ENCODE results near the gene GNRHR. TPM values are rescaled to one million over a fixed set of nuclear protein-coding genes. Genes with fewer than 3 reads are reported as not detected.

GNRHR gene
- polyA plus RNA-seq, 2 donors, result 0.10 to 0.22 TPM

DNA sequence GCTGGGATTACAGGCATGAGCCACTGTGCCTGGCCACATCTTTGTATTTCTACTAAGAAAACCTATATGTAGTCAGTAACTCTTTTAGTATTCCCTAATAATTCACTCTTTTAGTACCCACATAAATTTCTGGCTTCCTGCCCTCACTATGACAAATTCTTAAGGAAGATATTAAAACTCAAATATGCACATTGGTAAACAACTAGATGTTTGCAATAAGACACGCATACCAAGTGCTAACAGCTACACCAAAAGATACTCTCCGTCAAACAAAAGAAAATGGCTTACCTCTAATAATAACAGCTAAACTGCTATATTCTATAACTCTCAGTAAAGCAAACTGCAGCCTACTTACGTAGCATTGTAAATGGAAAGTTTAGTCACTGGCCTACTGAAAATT, 59.5 kb downstream of the GNRHR start:
- Histone ChIP-seq H3K36me3 (ENCODE audit: control insufficient read depth in 2 of 2, insufficient read depth in 2 of 2, low read length in 1 of 2) (peaks cover 2 to 6% of the 10 kb centered on the region in 2 donors), H3K9me3 (ENCODE audit: control insufficient read depth in 2 of 2, insufficient read depth in 1 of 2, low read depth in 1 of 2, low read length in 1 of 2) (no peaks in the 10 kb centered on the region), H3K4me1 (ENCODE audit: control insufficient read depth in 2 of 2, insufficient read depth in 2 of 2, low read length in 1 of 2) (no peaks in the 10 kb centered on the region), H3K27me3 (ENCODE audit: control insufficient read depth in 1 of 2, insufficient read depth in 2 of 2, low read length in 2 of 2) (no peaks in the 10 kb centered on the region), H3K4me3 (ENCODE audit: low read depth in 1 of 2, low read length in 2 of 2) (no peak overlapping the region), H3K27ac (ENCODE audit: low read depth in 2 of 2, low read length in 1 of 2) (no peak overlapping the region)
- WGBS, 2 donors, result 90% methylated on average over 3 of the region's 3 CpGs

- H3K9me3 ChIP-seq (ENCODE audit: control insufficient read depth in 2 of 2, insufficient read depth in 1 of 2, low read depth in 1 of 2, low read length in 1 of 2), result no peaks in the 10 kb centered on the region
- H3K36me3 ChIP-seq (ENCODE audit: control insufficient read depth in 2 of 2, insufficient read depth in 2 of 2, low read length in 1 of 2), result peaks cover 2 to 6% of the 10 kb centered on the region in 2 donors
- H3K27me3 ChIP-seq (ENCODE audit: control insufficient read depth in 1 of 2, insufficient read depth in 2 of 2, low read length in 2 of 2), result no peaks in the 10 kb centered on the region
- no peak overlapping the region for H3K4me3 ChIP-seq (ENCODE audit: low read depth in 1 of 2, low read length in 2 of 2)
- no peak overlapping the region for H3K27ac ChIP-seq (ENCODE audit: low read depth in 2 of 2, low read length in 1 of 2)
- no peaks in the 10 kb centered on the region for H3K4me1 ChIP-seq (ENCODE audit: control insufficient read depth in 2 of 2, insufficient read depth in 2 of 2, low read length in 1 of 2)
These were observed 62.9 kb downstream of the GNRHR start for GRCh38 chr4:67691328-67691727.

Other genes starting within 250 kb of the GNRHR start
- gene CENPC, start 208.9 kb downstream of the GNRHR start, polyA plus RNA-seq, result 1 to 10 TPM; 4.7 to 6.2 TPM
- gene STAP1, start 195.7 kb downstream of the GNRHR start, polyA plus RNA-seq, result under 1 TPM; 0.04 to 0.12 TPM
- 10 to 100 TPM in 1 of 2 donors, 1 to 10 TPM in 1; 8.1 to 10.2 TPM for gene UBA6, start 53.2 kb downstream of the GNRHR start, polyA plus RNA-seq
- 100 to 1,000 TPM in 1 of 2 donors, 10 to 100 TPM in 1; 99.0 to 178 TPM for gene TMPRSS11D, start 129.6 kb upstream of the GNRHR start, polyA plus RNA-seq
- gene TMPRSS11A, start 209.1 kb upstream of the GNRHR start, polyA plus RNA-seq, result 10 to 100 TPM; 57.7 to 64.5 TPM

All from esophagus (tissue), 2 donors.